GM19455 (cell line): ENCODE results near the gene CDC14A.
"Not testable (repeated sequence)": the region's sequence is repeated elsewhere in the genome, so short reads cannot be mapped to it uniquely, and the experiment has no call there.

Experiments used
- ATAC-seq: cut with Tn5 transposase; IDR thresholded peaks from one replicate; pipeline ENCODE4 v1.9.1; 2021; ENCODE audit not compliant: unreplicated experiment

The CDC14A gene, protein sequence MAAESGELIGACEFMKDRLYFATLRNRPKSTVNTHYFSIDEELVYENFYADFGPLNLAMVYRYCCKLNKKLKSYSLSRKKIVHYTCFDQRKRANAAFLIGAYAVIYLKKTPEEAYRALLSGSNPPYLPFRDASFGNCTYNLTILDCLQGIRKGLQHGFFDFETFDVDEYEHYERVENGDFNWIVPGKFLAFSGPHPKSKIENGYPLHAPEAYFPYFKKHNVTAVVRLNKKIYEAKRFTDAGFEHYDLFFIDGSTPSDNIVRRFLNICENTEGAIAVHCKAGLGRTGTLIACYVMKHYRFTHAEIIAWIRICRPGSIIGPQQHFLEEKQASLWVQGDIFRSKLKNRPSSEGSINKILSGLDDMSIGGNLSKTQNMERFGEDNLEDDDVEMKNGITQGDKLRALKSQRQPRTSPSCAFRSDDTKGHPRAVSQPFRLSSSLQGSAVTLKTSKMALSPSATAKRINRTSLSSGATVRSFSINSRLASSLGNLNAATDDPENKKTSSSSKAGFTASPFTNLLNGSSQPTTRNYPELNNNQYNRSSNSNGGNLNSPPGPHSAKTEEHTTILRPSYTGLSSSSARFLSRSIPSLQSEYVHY

DNA sequence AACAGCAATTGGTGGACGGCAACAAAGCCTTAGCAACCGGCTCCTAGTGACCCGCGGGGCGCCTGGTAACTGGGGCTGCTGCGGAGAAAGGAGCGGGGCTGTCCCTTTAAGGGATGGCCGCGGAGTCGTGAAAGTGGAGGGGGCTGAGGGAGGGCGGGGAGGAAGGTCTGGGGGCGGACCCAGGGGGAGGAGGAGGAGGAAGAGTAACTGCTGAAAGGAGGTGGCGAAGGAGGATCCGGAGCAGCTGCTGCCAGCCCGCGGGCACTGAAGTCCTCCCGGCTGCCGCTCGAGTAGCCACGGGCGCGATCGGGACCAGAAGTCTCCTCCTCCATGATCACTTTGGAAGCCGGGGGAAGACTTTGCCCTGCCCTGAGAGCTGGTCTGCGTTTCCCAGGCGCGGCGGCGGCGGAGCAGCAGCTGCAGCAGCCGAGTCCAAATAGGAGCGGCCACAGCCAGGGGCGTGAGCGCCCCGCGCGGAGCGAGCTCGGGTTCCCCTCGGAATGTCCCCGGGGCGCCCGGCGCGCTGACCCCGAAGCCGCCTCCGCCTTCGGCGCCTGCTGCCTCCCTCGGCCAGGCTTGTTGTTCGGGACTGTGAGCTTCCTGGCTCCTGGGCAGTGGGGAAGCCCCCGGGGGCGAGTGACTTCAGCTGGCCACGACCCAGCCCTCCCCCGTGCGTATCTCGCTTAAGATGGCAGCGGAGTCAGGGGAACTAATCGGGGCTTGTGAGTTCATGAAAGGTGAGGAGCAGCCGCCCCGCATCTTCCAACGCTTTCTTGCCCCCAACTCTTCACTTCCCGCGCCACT, at the start of gene CDC14A:
Gene CDC14A (plus strand): TSS at position 240 of the 804 bp plus-strand sequence. CDS start 449 bp downstream, at position 689.
- peak; percentile 54 for ATAC-seq

DNA sequence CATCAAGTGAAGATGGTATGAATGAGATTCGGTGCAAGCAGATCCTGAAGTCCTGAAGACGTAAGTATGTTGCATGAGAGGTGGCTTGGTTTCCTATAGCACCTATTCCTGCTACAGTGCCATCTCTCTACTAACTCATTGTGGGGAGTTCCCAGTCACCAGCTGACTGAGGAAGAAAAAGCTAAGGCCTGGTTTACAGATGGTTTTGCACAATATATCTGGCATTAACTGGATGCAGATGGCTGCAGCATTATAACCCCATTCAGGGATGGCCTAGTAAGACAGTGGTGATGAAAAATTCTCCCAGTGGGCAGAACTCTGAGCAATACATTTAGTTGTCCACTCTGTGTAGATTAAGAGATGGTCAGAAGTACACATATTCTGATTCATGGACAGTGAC, 49.6 kb upstream of the CDC14A start:
- ATAC-seq = no peak

DNA sequence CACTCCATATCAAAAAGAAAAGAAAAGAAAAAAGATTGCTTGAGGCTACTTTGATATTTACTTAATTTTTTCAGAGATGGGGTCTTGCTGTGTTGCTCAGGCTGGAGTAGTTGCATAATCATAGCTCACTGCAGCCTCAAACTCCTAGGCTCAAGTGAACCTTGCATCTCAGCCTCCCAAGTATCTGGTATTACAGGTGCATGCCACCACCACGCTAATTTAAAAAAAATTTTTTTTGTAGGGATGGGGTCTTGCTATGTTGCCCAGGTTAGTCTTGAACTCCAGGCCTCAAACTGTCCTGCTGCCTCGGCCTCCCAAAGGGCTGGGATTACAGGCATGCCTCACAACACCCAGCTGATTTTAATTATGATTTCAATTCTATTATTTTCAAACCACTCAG, 48.1 kb upstream of the CDC14A start:
- no peak for ATAC-seq

DNA sequence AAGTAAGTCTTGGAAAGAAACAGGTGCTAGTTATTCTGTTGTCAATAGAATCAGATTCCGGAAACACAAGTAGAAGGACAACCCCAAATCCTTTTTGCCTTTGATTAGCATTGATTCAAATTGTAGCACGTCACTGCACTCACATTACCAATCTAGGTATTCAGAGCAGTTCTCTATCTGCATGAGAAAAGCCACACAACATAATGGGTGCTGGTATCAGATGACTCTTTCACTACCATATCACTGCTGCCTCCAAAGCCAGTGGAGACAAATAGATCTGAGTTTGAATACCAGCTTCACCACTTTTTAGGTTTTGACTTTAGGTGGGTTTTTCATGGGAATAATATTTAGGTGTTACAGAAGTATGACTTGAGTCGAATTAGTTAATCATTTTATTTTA, 47.4 kb upstream of the CDC14A start:
- no peak for ATAC-seq

DNA sequence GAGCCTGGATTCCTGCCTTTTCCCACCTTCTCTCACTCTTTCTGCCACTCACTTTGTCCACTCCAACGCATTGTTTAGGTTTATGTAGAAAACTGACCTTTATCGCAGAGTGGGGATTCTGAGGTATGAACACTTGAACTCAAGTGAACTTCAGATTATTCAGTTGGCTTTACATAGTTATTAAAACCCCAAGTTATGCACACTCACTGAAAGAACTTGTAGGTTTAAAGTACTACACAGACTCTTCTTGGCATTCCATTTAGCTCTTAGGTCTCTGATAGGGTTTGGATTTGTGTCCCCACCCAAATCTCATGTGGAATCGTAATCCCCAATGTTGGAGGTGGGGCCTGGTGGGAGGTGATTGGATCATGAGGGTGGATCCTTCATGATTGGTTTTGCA, 46.4 kb upstream of the CDC14A start:
- no peak for ATAC-seq

DNA sequence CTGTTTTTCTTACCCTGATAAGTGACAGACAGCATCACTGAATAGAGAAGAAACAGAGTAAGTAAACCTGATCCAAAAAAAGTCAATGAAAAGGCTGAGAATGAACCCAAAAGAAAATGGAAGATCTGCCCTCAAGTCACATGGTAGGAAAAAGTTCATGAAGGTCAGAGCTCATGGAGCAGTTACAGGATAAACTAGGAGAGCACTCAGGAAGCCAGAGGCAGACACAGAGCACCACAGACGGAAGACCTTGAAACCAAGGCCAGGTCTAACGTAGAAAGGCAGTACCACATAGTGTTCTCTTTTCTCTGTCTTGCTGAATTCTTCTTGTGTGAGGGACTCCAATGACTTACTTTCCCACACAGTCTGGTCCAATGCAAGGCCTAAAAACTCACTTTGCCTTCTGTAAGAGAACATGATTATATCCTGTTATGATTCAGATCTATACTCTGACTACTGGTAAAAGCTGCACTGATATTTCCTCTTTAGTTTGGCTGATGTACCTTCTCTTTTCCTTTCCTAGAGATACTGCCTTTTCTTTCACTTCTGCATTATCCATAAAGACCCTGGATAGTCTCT, 45.5 kb upstream of the CDC14A start:
- no peak for ATAC-seq

DNA sequence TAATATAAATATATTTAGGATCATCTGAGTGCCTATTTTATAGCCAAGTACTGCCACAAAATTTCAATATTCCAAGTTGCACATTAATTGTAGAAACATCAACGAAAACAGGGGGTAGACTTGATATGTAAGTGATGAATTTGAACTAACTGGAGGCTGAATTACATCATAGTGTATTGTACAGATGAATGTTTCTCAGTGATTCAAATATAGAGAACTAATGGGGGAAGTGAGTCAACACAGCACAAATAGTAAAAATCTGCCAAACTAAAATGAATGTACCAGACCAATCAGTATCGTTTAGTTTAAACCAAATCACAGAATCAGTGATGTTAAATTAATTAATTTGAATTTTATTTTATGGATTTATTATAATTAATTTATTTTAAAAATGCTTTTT, 43.5 kb upstream of the CDC14A start:
- no peak for ATAC-seq

DNA sequence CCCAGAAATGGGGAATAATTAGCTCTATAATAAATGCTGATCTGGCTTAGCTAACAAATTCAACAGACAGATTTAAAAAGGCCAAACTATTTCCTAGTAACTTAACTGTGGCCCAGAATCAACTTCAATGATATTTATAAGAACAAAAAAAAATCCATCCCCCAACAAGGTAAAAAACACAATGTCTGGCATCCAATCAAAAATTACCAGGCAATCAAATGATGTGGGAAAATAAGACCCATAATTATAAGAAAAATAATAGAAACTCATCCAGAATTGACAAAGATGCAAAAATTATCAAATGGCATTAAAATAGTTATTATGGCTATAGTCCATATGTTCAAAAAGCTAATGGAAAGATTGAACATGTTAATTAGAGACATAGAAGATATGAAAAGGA, 42.4 kb upstream of the CDC14A start:
- ATAC-seq = no peak

DNA sequence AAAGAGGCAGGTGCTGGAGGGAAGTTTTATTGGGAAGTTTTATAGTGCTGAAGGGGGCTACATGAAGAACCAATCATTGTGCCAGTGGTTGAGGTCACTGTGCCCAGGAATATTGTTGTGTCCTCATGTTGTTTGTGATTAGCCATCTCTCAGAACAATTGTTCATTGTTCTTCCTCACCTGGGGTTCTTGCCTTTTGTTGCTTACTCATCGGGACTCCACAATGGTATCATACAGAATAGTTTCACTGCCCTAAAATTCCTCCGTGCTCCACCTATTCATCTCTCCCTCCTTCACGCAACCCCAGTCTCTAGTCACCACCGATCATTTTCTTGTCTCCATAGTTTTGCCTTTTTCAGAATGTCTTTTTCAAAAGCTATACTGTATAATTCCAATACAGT, 38.9 kb upstream of the CDC14A start:
- ATAC-seq = no peak

DNA sequence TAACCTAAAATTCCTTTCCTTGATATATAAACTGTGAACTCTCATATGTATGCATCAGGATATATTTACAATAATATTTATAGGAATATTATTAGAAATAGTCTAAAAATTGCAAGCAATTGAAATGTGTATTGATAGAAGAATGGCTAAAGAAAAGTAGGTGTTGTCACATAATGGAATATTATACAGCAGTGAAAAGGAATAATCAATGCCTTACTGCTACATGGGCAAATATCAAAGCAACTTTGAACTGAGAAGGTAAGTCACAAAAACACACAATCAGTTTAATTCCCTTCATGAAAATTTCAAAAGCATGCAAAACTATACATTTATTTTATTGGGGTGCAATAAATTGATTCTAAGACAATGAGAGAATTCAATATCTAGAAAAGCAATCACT, 35.7 kb upstream of the CDC14A start:
- no peak for ATAC-seq

DNA sequence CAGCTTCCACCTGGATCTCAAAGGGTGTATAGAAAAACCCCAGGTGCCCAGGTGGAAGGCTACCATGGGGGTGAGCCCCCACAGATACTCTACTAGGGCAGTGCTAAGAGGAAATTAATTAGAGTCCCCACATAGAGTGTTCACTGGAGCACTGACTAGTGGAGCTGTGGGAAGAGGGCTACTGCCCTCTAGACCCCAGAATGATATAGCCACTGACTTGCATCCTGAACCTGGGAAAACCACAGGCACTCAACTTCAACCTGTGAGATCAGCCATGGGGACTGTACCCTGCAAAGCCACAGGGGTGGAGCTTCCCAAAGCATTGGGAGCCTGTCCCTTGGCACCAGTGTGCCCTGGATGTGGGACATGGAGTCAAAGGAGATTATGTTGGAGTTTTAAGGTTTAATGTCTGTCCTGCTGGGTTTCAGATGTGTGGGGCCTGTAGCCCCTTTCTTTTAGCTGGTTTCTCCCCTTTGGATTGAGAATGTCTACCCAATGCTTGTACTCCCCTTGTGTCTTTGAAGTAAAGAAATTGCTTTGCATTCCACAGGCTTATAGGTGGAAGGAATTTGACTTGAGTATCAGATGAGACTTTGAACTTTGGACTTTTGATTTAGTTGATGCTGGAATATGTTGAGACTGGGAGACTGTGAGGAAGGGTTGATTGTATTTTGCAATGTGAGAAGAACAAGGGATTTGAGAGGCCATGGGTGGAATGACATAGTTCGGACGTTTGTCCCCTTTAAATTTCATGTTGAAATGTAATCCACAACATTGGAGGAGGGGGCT, 31.8 kb upstream of the CDC14A start:
- no peak for ATAC-seq

DNA sequence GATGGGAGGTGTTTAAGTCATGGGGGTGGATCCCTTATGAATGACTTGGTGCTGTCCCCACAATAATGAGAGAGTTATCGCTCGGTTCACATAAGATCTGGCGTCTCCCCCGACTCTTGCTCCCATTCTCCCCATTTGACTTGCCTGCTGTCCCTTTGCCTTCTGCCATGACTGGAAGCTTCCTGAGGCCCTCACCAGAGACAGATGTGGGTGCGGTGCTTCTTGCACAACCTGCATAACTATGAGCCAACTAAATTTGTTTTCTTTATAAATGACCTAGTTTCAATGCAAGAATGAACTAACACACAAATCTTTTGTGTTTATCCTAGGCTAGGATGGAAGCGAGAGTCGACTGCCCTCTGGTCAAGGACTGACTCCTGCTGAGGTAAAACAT, 31.2 kb upstream of the CDC14A start:
- ATAC-seq = no peak

DNA sequence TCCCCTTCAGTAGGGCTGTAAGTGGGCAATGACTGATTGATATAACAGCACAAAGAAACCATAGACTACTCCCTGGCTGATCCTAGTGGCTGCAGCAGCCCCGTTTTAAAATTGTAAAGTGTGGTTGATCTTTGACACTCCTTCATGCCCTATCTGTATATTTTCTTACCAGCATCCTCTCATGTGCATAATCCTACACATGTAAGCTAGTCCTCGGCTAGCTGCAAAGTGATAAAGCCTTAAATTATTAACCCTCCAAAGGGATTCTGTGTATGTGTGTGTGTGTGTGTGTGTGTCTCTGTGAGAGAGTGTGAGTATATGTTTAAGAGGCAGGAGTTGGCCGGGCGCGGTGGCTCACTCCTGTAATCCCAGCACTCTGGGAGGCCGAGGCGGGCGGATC, 30.8 kb upstream of the CDC14A start:
- ATAC-seq = no peak

DNA sequence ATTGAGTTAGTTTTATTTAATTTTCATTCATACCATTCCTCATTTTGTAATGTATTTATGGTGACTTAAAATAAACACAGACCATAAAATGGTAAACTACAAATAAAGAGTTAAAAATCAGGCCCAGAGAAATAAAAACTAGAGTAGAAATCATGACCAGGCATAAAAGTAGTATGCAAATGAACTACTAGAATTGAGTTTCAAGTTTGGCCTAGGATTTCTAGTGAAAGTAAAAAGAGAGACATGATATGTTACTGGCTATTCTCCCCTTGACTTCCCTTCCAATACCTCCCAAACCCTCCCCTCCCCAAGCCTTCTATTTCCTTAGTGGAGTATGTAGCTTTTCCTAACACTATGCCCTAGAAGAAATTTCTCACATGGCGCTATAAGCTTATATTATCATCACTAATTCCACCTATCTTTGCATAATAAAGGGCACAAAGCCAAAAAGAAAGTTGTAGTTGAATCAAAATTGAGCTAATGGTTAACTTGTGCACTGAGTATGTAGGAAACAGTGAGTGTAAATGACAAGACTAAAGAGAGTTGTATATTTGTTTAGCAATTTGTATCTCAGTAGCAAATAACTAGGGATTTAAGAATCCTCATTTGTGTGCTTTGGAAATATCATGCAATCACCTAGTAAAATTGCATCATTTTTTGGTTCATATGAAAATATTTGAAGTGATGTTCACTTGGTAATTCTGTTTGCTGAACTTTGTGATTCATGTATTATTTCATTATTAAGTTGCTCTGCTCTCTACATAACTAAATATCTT, 29.7 kb upstream of the CDC14A start:
- no peak for ATAC-seq

DNA sequence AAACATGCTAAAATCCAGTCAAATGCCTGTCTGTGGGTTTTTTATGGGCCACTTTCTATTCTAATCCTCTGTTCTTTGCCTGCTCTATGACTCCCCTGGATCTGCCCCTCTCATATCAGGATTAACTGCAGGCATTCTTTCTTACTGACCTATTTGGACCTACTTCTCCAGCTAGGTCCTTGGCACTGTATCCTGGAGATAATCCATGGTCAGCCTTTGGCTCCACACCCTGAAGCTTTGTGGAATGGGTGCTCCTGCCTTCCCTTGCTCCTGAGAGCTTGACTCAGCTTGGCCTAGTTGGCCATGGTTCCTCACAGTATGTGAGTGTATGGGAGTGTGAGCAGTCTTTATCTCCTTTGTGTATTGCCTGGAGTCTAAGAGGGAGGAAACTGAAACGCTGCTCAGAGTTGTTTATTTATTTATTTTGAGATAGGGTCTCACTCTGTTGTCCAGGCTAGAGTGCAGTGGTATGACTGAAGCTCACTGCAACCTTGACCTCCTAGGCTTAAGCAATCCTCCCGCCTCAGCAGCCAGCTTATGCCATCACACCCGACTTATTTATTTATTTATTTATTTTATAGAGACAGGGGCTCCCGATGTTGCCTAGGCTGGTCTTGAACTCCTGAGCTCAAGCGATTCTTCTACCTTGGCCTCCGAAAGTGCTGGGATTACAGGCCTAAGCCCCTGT, 28.7 kb upstream of the CDC14A start:
- no peak for ATAC-seq

DNA sequence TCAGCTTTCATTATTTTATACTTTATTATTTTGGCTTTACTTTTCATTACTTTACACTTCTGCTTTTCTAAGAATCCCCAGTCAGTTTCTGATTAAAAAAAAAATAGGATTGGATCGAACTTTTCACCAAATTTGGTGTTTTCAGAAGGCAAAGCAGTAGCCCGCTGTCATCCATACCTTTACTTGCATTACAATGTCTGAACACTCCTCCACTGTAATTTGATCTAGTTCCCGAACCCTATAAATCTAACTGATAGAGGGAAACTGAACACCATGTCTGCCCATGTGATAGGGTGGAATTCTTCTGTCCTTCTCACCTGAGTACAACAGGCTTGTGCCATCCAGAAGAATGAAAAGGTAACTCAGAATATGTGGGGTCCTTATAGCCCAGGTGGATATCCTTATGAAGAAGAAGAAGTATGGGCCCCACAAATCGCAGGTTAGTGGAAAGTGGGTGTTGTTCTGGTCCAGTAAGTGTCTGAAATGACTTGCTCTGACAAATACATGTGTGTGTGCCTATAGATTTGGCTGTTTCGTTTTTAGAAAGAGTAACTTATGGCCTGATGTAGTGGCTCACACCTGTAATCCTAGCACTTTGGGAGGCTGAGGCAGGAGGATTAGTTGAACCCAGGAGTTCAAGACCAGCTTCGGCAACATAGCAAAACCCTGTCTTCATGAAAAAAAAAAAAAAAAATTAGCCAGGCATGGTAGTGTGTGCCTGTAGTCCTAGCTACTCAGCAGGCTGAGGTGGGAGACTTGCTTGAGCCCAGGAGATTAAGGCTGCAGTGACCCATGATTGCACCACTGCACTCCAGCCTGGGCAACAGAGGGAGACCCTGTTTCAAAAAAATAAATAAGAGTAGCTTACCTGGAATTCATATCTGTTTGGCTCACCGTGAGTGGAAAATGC, 26.6 kb upstream of the CDC14A start:
- no peak for ATAC-seq

DNA sequence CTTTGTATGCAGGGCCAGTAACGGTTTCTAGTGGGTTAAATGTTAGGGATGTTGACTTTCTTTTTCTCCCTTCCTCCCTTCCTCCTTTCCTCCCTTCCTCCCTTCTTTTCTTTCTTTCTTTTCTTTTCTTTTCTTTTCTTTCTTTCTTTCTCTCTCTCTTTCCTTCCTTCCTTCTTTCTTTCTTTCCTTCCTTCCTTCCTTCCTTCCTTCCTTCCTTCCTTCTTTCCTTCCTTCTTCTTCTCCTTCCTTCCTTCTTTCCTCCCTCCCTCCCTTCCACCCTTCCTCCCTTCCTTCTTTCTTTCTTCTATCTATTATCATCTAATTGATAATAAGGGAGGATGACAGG, 26.0 kb upstream of the CDC14A start:
- ATAC-seq = not testable (repeated sequence)

DNA sequence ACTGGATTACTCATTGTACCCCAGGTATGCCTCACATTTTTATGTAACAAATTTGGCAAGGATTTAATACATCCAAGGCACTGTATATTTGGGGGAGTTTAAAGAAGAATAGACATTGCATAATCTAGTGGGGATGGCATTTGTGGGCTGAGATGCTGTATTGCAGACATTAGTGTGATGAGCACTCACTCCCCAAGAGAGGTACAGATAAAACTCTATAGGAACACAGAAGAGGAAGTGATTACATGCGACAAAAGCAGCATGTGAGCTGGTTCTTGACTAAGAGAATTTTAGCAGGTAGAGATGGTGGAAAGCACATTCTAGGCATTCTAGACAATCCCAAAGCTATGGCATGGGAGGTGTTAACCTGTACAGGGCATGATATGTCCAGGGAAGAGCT, 24.2 kb upstream of the CDC14A start:
- no peak for ATAC-seq

DNA sequence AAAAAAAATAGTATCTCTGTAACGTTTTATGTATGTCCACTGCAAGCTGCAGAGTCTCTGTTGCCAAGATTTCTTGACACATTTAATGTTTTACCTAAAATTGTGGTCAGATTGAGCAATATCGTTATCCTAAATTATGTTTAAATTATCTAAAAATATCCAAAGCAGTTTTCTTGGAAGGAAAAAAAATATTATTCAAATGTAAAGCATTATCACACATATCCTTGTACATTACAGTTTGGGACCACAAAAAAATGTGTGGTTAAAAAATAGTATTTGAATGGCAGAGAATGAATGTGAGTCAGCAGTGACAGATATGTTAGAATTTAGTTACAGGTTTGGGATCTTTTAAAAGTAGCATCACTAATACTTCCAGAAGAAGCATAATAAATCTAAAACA, 21.2 kb upstream of the CDC14A start:
- not testable (repeated sequence) for ATAC-seq
